Epidermal melanocyte (primary cell): ENCODE measurements around the gene TJP3.
"Not testable (repeated sequence)": the region's sequence is repeated elsewhere in the genome, so short reads cannot be mapped to it uniquely, and the experiment has no call there.

Source experiments
- DNase-seq: peaks from one replicate; pipeline ENCODE4 v3.0.0; 2011; ENCODE audit warnings: low spot score; ENCODE audit not compliant: insufficient read length

The TJP3 gene

DNA sequence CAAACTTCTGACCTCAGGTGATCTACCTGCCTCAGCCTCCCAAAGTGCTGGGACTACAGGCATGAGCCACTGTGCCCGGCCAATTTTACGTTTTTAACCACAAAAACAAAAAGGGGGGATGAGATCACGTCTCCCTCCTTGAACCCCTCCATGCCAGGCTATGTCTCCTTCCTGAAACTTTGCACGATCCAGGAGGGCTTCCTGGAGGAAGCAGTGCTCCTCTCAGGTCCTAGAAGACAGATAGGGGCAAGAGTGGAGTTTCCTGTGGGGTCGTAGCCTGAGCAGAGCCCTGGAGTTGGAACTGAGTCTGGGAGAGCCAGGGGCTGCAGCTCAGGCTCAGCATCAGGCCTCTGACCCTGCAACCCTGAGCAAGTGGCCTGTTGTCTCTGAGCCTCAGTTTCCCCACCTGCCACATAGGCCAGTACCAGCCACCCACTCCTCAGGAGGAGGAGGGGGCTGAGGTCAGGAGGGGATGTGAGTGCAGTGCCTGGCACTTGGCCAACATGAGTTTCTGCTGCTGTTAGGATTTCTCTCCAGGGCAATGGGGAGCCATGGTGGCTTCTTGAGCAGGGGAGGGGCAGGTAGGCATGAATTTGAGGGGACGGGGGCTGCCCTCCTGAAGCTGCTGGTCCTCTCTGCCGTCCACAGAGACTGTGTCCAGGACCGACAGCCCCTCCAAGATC lies 37.3 kb downstream of the TJP3 start:
- DNase-seq = no peak

DNA sequence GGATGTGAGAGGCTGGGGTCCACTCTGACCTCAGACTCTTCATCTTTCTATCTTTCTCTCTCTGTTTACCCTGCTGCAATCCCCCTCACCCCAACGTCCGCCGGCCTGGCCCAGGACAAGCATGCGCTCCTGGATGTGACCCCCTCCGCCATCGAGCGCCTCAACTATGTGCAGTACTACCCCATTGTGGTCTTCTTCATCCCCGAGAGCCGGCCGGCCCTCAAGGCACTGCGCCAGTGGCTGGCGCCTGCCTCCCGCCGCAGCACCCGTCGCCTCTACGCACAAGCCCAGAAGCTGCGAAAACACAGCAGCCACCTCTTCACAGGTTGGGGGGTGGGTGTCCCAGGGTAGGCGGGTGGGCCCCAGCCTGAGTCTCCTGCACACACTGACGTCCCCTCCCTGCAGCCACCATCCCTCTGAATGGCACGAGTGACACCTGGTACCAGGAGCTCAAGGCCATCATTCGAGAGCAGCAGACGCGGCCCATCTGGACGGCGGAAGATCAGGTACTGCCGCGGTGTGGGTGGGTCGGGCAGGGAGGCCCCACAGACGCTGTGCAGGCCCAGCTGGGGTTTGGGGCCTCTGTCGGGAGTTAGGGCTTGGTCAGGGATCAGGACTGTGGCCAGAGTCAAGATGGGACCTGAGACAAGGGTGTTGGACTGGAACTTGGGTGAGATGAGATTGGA lies 38.3 kb downstream of the TJP3 start:
- no peak for DNase-seq

GRCh38 chr19:3748965-3749364 lies 40.8 kb downstream of the TJP3 start:
- DNase-seq = no peak

- DNase-seq = no peak
These were observed 42.0 kb downstream of the TJP3 start for GRCh38 chr19:3750211-3750610.

DNA sequence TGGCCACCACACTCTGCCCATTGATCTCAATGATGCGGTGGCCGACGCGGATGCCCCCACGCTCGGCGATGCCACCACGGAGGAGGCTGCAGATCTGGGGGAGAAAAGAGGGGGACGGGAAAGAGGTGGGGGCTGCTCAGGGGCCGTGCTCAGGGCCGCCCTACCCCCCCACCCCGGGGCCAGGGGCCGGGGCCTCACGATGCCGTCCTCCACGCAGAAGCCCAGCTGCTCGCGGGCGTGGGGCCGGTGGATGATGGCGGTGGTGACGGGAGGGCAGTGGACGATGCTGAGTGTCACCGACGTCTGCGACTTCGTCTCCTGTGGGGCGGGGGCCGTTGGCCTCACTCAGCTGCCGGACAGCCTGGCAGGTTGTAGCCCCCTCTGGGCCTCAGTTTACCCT lies 43.1 kb downstream of the TJP3 start:
- DNase-seq = no peak

- DNase-seq = no peak
These were observed 44.3 kb downstream of the TJP3 start for GRCh38 chr19:3752492-3752891.

DNA sequence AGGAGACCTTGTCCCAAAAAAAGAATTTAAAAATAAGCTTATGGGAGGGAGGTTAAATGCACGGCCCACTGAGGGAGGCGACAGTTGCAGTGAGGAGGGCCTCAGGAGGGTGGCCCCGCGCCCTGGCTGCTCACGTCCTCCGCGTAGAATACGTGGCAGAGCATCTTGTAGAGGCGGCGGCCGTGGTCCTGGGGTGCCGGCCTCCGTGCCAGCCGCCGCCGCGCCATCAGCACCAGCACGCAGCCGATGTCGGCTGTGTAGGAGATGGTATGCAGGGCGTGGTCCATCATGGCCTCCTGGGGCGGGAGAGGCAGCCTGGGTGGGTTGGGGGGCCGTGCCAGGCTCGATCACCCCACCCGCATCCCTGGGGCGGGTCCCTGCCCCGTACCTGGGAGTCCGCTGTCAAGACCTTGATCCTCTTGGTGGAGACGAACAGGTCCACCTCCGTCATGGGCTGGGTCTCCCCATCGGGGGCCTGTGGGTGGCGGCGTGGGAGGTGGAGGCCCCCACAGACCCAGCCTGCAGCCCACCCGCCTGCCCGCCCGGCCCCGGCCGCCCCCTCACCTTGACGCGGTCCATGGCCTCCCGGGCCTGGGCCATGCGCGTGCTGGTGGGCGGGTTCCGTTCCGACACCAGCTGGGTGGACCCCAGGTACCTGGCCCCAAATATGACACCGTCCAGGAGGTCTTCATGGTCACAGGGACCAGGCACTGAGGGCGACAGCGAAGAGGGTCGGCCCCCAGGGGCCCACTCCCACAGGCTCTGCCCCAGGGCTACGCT lies 45.6 kb downstream of the TJP3 start:
- DNase-seq = no peak

DNA sequence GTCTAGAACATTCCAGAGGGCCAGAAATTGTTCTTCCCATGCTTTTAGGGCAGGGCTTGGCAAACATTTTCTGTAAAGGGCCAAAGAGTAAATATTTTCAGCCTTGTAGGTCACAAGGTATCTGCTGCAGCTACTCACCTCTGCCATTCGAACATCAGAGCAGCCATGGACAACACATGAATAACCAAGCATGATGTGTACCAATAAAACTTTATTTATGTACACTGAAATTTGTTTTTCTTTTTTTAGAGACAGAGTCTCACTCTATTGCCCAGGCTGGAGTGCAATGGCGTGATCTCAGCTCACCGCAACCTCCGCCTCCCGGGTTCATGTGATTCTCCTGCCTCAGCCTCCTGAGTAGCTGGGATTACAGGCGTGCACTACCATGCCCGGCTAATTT lies 49.5 kb downstream of the TJP3 start:
- not testable (repeated sequence) for DNase-seq

GRCh38 chr19:3758297-3758696 lies 50.1 kb downstream of the TJP3 start:
- DNase-seq = not testable (repeated sequence)

DNA sequence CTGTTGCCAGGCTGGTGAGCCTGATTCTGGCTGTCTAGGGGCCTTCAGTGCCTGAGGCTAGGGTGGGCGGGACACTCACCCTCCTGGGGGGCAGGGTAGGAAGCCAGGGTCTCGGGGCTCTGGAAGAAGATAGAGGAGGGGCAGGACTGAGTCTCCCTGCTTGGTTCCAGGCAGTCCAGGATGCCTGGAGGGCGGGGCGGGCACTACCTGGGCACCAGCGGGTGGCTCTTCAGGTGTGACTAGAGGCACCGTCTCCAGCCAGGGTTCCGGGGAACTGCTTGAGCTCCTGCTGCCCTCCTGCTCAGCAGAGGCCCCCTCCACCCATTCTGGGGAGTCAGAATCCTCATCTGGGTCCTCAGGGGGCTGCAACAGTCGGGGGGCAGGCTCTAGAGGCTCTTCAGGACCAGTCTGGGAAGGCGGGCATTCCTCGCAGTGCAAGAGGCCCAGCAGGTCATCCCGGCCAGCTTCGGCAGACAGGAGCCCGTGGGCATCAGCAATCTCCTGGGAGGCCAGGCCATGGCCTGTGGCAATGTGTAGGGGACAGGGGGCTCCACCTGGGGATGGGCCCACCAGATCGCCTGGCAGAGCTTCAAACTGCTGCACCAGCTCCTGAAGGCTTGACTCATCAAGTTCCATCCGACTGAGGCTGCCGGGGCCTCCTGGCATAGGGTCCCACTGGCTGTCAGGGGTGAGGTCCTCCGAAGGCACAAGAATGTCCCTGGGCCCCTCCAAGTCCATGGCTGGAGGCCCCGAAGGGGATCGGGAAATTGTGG lies 51.5 kb downstream of the TJP3 start:
- no peak for DNase-seq

GRCh38 chr19:3760871-3761361 lies 52.7 kb downstream of the TJP3 start:
- no peak for DNase-seq

DNA sequence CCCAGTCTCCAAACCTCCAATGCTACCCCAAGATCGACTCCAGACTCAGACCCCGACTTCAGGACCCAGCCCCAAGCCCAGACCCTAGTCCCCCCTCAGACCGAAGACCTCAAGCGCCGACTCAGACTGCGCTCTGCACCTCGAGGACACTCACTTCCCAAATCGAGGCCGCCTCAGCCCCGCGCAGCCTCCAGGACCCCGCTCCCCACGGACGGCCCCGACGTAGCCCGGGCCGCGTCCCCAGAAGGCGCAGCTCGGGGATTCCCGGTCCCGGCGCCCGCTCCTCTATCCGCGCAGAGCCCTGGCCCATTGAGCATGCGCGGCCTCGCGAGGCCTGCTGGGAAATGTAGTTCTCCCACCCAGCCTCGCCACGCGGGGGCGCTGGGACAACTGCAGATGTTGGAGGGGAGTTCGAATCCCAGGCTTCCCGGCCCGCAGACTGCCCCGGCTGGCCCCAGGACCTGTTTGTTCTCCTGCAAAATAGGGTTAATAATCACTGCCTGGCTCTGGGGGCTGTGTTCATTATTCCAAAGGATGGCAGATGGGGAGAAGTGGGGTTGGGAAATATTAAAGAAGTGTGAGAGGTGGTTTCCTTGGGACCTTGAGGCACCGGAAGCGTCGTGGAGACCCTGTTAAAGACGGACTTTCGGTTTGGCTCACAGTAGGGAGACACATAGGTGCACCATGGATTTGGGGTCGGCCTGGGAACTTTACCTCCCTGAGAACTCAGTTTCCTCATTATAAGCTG lies 53.4 kb downstream of the TJP3 start, which contains the start of gene APBA3:
TSS of gene APBA3 (minus strand) at position 311 of the 748 bp plus-strand sequence. CDS start 1,428 bp downstream, outside the sequence.
- peak; percentile 93 for DNase-seq

DNA sequence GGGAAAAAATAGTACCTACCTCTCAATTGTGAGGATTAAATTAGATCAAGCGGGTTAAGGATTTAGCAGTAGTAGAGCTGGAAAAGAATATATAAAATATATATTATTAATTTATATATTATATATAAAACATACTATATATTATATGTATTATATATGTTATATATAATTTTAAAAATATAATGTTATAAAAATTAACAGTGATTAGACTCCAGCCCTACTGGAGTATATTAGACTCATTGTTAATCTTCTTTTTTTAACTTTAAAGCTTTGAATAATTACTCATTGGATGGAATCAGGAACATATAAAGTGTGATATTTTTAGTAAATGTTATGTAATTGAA lies 53.9 kb downstream of the TJP3 start:
- DNase-seq = no peak

- peak; percentile 98 for DNase-seq
These were observed 54.6 kb downstream of the TJP3 start, which contains the start of gene MRPL54 for GRCh38 chr19:3762501-3763459. TSS of gene MRPL54 (plus strand) at chr19:3762682. CDS start at chr19:3762701, 19 bp downstream.

- no peak for DNase-seq
These were observed 56.9 kb downstream of the TJP3 start for GRCh38 chr19:3765121-3765520.

- DNase-seq = not testable (repeated sequence)
These were observed 57.6 kb downstream of the TJP3 start for GRCh38 chr19:3765757-3766156.

GRCh38 chr19:3766520-3766919 lies 58.3 kb downstream of the TJP3 start:
- no peak for DNase-seq

DNA sequence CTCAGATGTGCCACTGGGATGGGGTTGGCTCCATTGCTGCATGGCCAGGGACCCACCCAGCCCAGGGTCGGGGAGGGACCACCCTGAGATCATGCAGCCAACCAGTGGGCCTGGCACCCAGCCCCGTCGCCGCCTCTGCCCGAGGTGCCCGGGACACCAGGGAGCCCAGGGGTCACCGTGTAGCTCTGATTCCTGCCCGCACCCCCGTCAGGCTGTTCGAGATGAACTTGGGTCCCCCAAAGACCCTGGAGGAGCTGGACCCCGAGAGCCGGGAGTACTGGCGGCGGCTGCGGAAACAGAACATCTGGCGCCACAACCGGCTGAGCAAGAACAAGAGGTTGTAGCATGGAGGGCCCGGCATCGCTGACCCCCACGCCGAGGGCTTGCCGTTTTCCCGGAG lies 58.9 kb downstream of the TJP3 start:
- DNase-seq = no peak

DNA sequence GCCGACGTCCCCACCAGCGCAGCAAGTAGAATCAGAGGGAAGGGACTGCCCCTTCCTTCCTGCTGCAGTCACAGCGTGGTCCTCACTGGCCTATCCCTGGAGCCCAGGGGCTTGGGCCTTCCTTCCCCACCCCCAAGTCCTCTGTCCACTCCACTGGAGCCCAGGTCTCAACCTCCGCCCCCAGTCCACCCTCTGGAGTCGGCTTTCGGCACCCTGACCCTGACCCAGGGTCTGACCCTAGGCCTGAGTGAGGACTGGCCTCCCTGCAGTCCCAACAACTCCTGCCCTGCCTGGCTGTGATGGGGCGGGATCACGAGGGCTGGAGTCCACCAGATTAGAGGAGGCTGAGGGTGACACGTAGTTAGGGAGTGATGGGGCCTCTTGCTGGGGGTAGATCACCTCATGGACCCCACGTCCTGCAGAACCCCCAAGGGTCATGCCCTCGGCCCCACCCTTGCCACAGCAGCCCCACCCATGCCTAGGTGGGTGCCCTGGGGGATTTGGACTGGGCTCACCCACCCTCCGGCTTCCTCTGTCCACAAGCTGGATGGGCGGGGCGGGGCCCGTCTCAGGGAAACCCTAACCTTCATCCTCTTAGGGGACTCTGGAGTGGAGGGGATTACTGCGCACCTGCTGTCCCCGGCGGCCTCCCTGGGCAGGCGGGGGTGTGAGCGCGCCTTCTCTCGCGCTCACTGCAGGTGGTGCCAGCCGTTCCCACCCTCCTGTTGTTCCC lies 60.0 kb downstream of the TJP3 start:
- no peak for DNase-seq
